H1 (cell line): Measurements from ENCODE around the gene CFAP54. TPM values are rescaled to one million over a fixed set of nuclear protein-coding genes. Genes with fewer than 3 reads are reported as not detected.

Experiments
- BRCA1 ChIP-seq: IDR thresholded peaks from 2 replicates; pipeline ENCODE4 v1.6.1; 2012; ENCODE audit warnings: low read depth, low read length, improper control_type of control experiment
- CBX5 ChIP-seq: fragments of 300-800, 300-1000 bp; sonication (generic); IDR thresholded peaks from 2 replicates; pipeline ENCODE4 v1.7.1; 2016; ENCODE audit warnings: antibody characterized with exemption, low read length, low read depth
- CTBP2 ChIP-seq: IDR thresholded peaks from 2 replicates; pipeline ENCODE4 v1.7.0; 2011; ENCODE audit warnings: borderline replicate concordance, mild to moderate bottlenecking, moderate library complexity, mixed read lengths, low read length; ENCODE audit not compliant: insufficient read depth, insufficient read length
- HDAC6 ChIP-seq: IDR thresholded peaks from one replicate; pipeline ENCODE4 v1.7.1; 2012; ENCODE audit warnings: low read depth, mild to moderate bottlenecking, inconsistent platforms, low read length, moderate library complexity
- JUN ChIP-seq: IDR thresholded peaks from 2 replicates; pipeline ENCODE4 v1.6.1; 2011; ENCODE audit warnings: low read depth, mild to moderate bottlenecking, improper control_type of control experiment, low read length
- JUND ChIP-seq: IDR thresholded peaks from 2 replicates; pipeline ENCODE4 v1.6.1; 2011; ENCODE audit warnings: mild to moderate bottlenecking, improper control_type of control experiment, low read length
- PHF8 ChIP-seq: fragments of 200-600 bp; sonication (generic); conservative IDR thresholded peaks from 2 replicates; pipeline ENCODE4 v1.7.1; 2012; ENCODE audit warnings: low read depth, mild to moderate bottlenecking, inconsistent platforms, low read length, moderate library complexity
- POLR2AphosphoS5 ChIP-seq: IDR thresholded peaks from 2 replicates; pipeline ENCODE4 v1.6.1; 2011; ENCODE audit warnings: low read depth, low read length
- POU5F1 ChIP-seq: IDR thresholded peaks from 2 replicates; pipeline ENCODE4 v1.6.1; 2011; ENCODE audit warnings: low read depth, mild to moderate bottlenecking, low read length, moderate library complexity
- RXRA ChIP-seq: IDR thresholded peaks from 2 replicates; pipeline ENCODE4 v1.6.1; 2011; ENCODE audit warnings: low read depth, mild to moderate bottlenecking, low read length, moderate library complexity; ENCODE audit not compliant: insufficient read depth
- SAP30 ChIP-seq: fragments of 300-600 bp; sonication (generic); IDR thresholded peaks from 2 replicates; pipeline ENCODE4 v1.7.1; 2012; ENCODE audit warnings: low read length, moderate library complexity, mild to moderate bottlenecking, inconsistent platforms; ENCODE audit not compliant: insufficient read depth, insufficient replicate concordance
- polyA plus RNA-seq, 7 experiments: library from polyadenylated mRNA; depleted of rRNA in 3 of 7; stranded (reverse) in 5 of 7; unstranded in 2 of 7; fragments of >200 nt in 5 of 7; fragments of 200-250 nt in 2 of 7; gene quantifications; 1 replicate in 5 of 7; 2 replicates in 1 of 7; 4 replicates in 1 of 7; pipeline versions ENCODE4 v1.2.1 to v1.2.3, GENCODE V29; 2011 to 2013; ENCODE audit warnings: missing spikeins in 2 of 7, mixed read lengths in 2 of 7
- total RNA-seq: library from RNA; stranded (reverse); fragmentation: NEBNext Ultra II Directional; extraction: Animal tissue kit (Norgen Biotek cat#: 25700); gene quantifications from 2 replicates; pipeline ENCODE4 v1.2.1, GENCODE V29; 2021
- TF ChIP-seq, protein P1 (sequence below), 3 experiments: IDR thresholded peaks; 1 replicate in 2 of 3; 2 replicates in 1 of 3; pipeline versions ENCODE4 v1.5.1 to v1.6.1; 2011; ENCODE audit warnings: low read length in 3 of 3, mild to moderate bottlenecking in 3 of 3, inconsistent platforms in 2 of 3, low read depth in 1 of 3, moderate library complexity in 1 of 3; ENCODE audit not compliant: insufficient read depth in 1 of 3; ENCODE audit errors: control extremely low read depth in 1 of 3

CFAP54 gene
- total and polyA plus RNA-seq, 2 of the 8 experiments (the other 6 are each of a cell fraction or from before 2014, with no cell fraction given), result 0.17 to 0.33 TPM

DNA sequence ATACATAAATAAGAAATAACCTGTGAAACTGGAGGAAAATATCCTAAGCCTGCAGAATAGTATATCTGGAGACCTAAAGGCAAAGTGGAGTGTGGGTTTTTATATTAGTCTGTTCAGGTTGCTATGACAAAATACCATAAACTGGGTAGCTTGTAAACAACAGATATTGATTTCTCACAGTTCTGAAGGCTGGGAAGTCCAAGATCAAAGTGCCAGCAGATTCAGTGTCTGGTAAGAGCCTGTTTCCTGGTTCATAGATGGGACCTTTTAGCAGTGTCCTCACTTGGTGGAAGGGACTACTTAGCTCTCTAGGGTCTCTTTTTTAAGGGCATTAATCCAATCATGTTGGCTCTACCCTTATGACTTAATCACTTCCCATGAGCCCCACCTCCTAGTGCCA is 392.2 kb downstream of the CFAP54 start (continued):
- no peak for TF ChIP-seq POLR2AphosphoS5
- TF ChIP-seq JUND, result no peak
- TF ChIP-seq, protein P1, sequence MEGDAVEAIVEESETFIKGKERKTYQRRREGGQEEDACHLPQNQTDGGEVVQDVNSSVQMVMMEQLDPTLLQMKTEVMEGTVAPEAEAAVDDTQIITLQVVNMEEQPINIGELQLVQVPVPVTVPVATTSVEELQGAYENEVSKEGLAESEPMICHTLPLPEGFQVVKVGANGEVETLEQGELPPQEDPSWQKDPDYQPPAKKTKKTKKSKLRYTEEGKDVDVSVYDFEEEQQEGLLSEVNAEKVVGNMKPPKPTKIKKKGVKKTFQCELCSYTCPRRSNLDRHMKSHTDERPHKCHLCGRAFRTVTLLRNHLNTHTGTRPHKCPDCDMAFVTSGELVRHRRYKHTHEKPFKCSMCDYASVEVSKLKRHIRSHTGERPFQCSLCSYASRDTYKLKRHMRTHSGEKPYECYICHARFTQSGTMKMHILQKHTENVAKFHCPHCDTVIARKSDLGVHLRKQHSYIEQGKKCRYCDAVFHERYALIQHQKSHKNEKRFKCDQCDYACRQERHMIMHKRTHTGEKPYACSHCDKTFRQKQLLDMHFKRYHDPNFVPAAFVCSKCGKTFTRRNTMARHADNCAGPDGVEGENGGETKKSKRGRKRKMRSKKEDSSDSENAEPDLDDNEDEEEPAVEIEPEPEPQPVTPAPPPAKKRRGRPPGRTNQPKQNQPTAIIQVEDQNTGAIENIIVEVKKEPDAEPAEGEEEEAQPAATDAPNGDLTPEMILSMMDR (IDR thresholded peaks at IDR 0.05; ENCODE audit: control extremely low read depth in 1 of 3, insufficient read depth in 1 of 3, low read depth in 1 of 3, low read length in 3 of 3), result no peak
- TF ChIP-seq SAP30, result no peak
- TF ChIP-seq JUN, result no peak
- no peak for TF ChIP-seq BRCA1
- TF ChIP-seq RXRA, result no peak
- TF ChIP-seq HDAC6, result no peak
- no peak for TF ChIP-seq CTBP2
- TF ChIP-seq POU5F1, result no peak
- TF ChIP-seq PHF8, result no peak
- TF ChIP-seq CBX5, result no peak
